DOHH2 (cell line): ENCODE data around the gene EFL1.

Source experiments
- H3F3A ChIP-seq: fragments of 200-600 bp; sonication (generic), shearing (Covaris generic); 2 replicates; pipeline ENCODE4 v1.6.0; 2016; ENCODE audit warnings: antibody characterized with exemption, mild to moderate bottlenecking; ENCODE audit not compliant: control insufficient read depth, insufficient read depth
- H3K27ac ChIP-seq: fragments of 200-600 bp; sonication (generic); 2 replicates; pipeline ENCODE4 v1.5.1; 2014; ENCODE audit warnings: low read depth, mild to moderate bottlenecking, low read length, moderate library complexity
- H3K27me3 ChIP-seq: fragments of 200-600 bp; sonication (generic); 2 replicates; pipeline ENCODE4 v1.6.1; 2014; ENCODE audit warnings: mild to moderate bottlenecking, low read length, mixed read lengths; ENCODE audit not compliant: control insufficient read depth
- H3K36me3 ChIP-seq: fragments of 200-600 bp; sonication (generic); 2 replicates; pipeline ENCODE4 v1.6.1; 2014; ENCODE audit warnings: mild to moderate bottlenecking, low read length, moderate library complexity, mixed read lengths; ENCODE audit not compliant: control insufficient read depth
- H3K4me1 ChIP-seq: fragments of 200-600 bp; sonication (generic); 2 replicates; pipeline ENCODE4 v1.6.1; 2014; ENCODE audit warnings: mild to moderate bottlenecking, low read length, mixed read lengths; ENCODE audit not compliant: control insufficient read depth
- H3K4me2 ChIP-seq: fragments of 200-600 bp; sonication (generic); 2 replicates; pipeline ENCODE4 v1.6.0; 2014; ENCODE audit warnings: mild to moderate bottlenecking, low read length, moderate library complexity
- H3K4me3 ChIP-seq: fragments of 200-600 bp; sonication (generic); 2 replicates; pipeline ENCODE4 v1.5.1; 2014; ENCODE audit warnings: mild to moderate bottlenecking, low read length, mixed read lengths
- H3K79me2 ChIP-seq: fragments of 200-600 bp; sonication (generic); 2 replicates; pipeline ENCODE4 v1.6.1; 2014; ENCODE audit warnings: mild to moderate bottlenecking, low read length, mixed read lengths; ENCODE audit not compliant: control insufficient read depth
- H3K9me2 ChIP-seq: fragments of 200-600 bp; sonication (generic); replicated peaks from 2 replicates; pipeline ENCODE4 v1.6.1; 2014; ENCODE audit warnings: mild to moderate bottlenecking, low read length, mixed read lengths; ENCODE audit not compliant: control insufficient read depth
- H3K9me3 ChIP-seq: fragments of 200-600 bp; sonication (generic); 2 replicates; pipeline ENCODE4 v1.6.1; 2014; ENCODE audit warnings: antibody characterized with exemption, low read length, mixed read lengths; ENCODE audit not compliant: control insufficient read depth, insufficient read depth
- H4K20me1 ChIP-seq: fragments of 200-600 bp; sonication (generic); 2 replicates; pipeline ENCODE4 v1.6.0; 2014; ENCODE audit warnings: low read depth, mild to moderate bottlenecking, antibody characterized with exemption, low read length, moderate library complexity; ENCODE audit not compliant: control insufficient read depth, insufficient read depth
- EZH2phosphoT487 ChIP-seq: fragments of 200-600 bp; sonication (generic); IDR thresholded peaks from 2 replicates; pipeline ENCODE4 v1.6.1; 2017; ENCODE audit warnings: borderline replicate concordance, mild to moderate bottlenecking, antibody characterized with exemption, low read length, moderate library complexity, mixed read lengths
- TF ChIP-seq, protein P1 (sequence below): fragments of 200-600 bp; sonication (generic); IDR thresholded peaks from one replicate; pipeline ENCODE4 v1.5.1; 2014; ENCODE audit warnings: antibody characterized with exemption, mild to moderate bottlenecking, low read depth, low read length; ENCODE audit not compliant: poor library complexity, severe bottlenecking

Gene EFL1

DNA sequence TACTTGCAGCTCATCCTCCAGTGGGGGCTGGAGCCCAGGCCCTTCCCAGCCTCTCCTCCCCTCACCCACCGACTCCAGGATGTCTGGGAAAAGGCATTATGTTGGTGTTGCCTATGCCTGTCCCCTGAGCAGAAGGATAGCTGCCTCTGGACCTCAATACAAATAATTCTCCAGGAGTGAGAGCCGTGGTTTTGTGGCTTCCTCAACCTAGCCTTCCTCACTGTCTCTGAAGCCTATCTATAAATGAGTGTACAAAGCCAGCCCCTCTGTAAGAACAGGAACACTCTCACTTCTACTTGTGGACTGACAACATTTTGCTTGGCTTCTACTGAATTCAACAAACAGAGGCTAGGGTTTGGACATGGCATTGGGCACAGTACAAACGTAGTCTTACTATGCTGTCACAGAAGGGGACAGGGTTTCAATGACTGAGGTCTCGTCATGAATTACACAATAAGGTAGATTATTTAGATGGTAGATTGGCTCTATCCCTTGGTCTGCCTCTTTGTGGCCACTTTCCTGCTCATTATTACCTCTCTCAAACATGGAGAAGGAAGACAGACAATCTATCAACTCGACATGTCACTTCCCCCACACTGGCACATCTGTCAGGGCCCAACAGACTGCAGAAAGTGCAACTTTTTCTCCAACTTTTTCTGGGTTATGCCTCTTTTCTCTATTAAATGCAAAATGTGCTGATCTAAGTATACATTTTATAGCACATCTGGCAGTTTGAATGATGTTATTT lies 134.0 kb downstream of the EFL1 start:
- no peak overlapping the region for H3K4me2 ChIP-seq
- TF ChIP-seq EZH2phosphoT487 = no peak
- TF ChIP-seq, protein P1, sequence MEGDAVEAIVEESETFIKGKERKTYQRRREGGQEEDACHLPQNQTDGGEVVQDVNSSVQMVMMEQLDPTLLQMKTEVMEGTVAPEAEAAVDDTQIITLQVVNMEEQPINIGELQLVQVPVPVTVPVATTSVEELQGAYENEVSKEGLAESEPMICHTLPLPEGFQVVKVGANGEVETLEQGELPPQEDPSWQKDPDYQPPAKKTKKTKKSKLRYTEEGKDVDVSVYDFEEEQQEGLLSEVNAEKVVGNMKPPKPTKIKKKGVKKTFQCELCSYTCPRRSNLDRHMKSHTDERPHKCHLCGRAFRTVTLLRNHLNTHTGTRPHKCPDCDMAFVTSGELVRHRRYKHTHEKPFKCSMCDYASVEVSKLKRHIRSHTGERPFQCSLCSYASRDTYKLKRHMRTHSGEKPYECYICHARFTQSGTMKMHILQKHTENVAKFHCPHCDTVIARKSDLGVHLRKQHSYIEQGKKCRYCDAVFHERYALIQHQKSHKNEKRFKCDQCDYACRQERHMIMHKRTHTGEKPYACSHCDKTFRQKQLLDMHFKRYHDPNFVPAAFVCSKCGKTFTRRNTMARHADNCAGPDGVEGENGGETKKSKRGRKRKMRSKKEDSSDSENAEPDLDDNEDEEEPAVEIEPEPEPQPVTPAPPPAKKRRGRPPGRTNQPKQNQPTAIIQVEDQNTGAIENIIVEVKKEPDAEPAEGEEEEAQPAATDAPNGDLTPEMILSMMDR = no peak
- H3K9me3 ChIP-seq = no peaks in the 10 kb centered on the region
- no peaks in the 10 kb centered on the region for H3K4me1 ChIP-seq
- H3K27ac ChIP-seq = no peak overlapping the region
- no peaks in the 10 kb centered on the region for H3K9me2 ChIP-seq
- H4K20me1 ChIP-seq = no peaks in the 10 kb centered on the region
- H3K79me2 ChIP-seq = no peaks in the 10 kb centered on the region
- H3K4me3 ChIP-seq = no peak overlapping the region
- no peaks in the 10 kb centered on the region for H3K27me3 ChIP-seq
- no peaks in the 10 kb centered on the region for H3F3A ChIP-seq
- peaks cover 19% of the 10 kb centered on the region for H3K36me3 ChIP-seq

DNA sequence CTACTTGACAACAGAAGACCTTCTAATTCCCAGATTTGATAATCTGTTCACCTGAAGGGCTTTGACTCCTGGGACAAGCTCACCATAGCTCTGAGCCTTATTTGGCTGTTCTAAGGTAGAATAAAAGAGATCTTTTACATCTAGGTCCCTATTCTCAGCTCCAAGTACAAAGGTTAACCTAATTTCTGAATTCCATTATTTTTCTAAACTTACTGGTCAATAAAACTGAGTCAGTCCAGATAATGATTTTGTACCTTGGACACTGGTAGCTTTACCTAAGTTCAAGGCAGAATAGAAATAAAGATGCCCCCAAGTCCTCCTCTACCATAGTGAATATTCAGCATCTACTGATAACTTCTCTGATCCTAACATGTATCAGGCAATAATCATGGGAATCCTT lies 135.0 kb downstream of the EFL1 start:
- H3F3A ChIP-seq = no peaks in the 10 kb centered on the region
- H3K36me3 ChIP-seq = peaks cover 15% of the 10 kb centered on the region
- no peak overlapping the region for H3K4me3 ChIP-seq
- H4K20me1 ChIP-seq = no peaks in the 10 kb centered on the region
- no peak overlapping the region for H3K27ac ChIP-seq
- H3K9me2 ChIP-seq = no peaks in the 10 kb centered on the region
- no peak for TF ChIP-seq EZH2phosphoT487
- TF ChIP-seq, protein P1 = no peak
- H3K27me3 ChIP-seq = no peaks in the 10 kb centered on the region
- no peak overlapping the region for H3K4me2 ChIP-seq
- no peaks in the 10 kb centered on the region for H3K4me1 ChIP-seq
- H3K79me2 ChIP-seq = no peaks in the 10 kb centered on the region
- H3K9me3 ChIP-seq = no peaks in the 10 kb centered on the region

DNA sequence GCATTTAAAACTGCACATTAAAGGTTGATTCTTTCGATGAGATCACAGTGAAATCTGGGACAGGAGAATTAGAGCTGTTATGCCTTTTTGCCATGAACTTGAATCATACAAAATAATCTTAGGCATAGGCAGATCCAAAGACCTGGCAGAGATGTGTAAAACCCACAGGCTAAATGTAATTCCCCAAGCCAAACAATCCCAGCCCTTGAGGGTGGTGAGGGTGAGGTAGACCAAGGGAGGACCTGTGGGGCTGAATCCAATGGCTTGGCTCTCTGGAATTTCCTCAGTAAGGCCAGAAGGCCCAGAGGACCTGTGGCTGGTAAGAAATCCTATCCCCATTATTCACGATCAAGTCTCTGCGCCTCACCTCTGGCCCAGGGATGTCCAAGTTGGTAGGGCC lies 136.2 kb downstream of the EFL1 start:
- TF ChIP-seq EZH2phosphoT487 = no peak
- TF ChIP-seq, protein P1 = no peak

More for the DNA sequence above, 136.2 kb downstream of the EFL1 start:
- H3K4me2 ChIP-seq = no peak overlapping the region
- H4K20me1 ChIP-seq = no peaks in the 10 kb centered on the region
- no peaks in the 10 kb centered on the region for H3K79me2 ChIP-seq
- H3K36me3 ChIP-seq = peaks cover 15% of the 10 kb centered on the region
- no peaks in the 10 kb centered on the region for H3K4me1 ChIP-seq
- no peaks in the 10 kb centered on the region for H3K9me3 ChIP-seq
- H3K9me2 ChIP-seq = no peaks in the 10 kb centered on the region
- H3K4me3 ChIP-seq = no peak overlapping the region
- no peaks in the 10 kb centered on the region for H3F3A ChIP-seq
- H3K27ac ChIP-seq = no peak overlapping the region
- H3K27me3 ChIP-seq = no peaks in the 10 kb centered on the region
